ENCODE data around the gene STK39.

Gene STK39

DNA sequence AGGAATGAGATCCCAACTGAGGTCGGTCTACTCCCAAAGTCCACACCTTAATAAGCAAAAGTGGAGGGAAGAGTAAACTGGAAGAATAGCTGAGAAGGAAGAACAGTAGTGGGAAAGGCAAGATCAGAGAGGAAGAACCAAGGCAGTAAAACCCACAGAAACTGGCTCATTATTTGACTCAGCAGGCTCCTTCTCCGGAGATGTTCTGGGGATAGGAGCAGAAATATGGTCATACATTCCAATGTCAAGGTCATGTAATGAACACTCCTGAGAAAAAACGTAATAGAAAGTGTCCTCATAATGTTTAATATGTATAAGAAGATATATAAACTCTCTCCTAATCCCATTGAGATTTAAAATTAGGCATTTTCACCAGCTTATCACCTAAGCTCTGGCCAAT lies 39.5 kb downstream of the STK39 start:
- no peak for DNase-seq

DNA sequence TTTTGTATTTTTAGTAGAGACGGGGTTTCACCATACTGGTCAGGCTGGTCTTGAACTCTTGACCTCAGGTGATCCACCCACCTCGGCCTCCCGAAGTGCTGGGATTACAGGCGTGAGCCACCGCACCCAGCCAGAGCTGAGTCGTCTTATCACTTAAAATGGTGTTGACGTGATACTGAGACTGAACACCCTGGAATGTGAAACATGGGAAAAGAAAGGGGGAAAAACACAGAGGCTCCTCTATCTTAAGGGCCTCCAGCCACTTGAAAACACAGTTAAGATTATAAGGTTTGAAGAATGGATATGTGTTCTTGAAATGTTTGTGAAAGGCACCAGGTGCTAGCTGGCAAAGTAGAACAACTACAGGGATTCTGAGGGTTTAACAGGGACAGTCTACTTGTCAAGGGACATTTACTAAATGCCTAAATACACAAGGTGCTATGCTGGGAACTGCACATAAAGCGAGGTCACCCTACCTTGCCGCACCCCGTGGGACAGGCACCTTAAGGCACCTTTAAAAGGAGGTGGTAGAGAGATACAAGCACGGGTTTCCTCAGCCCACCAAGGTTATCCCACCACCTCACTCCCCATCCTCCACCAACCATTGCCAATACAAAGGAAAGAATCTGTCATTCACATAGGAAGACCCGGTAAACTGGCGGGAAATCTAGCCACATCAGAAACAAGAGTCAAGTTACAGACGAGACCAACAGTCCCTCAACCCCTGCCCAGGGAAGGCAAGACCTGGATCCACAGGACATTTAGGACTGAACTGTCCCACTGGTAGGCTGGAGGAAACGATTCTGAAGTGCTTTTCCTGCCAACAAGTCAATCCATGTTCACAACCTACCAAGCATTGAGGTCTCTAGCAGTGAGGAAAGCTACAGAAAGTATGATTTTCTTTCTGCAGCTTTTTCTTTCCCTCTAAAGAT lies 43.4 kb downstream of the STK39 start:
- no peak for DNase-seq

DNA sequence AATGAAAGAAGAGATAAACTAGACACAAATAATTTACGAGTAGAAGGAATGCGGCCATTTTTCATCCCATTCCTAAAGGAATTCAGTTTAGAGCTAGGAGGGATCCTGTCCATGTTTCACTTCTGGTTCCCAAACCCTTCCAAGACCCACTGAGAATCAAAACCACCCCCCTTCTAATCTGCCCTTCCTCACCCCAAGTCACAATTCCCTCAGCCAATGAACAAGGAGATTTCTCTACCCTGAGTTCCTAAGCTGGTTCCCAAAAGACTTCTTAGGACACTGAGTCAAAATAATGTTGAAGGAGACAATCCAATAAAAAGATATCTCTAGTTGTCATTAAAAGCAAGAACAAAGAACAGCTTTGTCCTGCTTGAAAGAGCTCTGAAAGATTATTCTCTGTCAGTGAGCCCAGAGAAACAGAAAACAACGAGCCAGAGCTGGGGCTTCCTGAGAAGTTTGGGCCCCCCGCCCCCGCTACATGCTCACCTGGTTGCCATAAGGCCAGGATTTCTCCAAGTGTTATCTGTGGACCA lies 45.7 kb downstream of the STK39 start:
- no peak for DNase-seq

DNA sequence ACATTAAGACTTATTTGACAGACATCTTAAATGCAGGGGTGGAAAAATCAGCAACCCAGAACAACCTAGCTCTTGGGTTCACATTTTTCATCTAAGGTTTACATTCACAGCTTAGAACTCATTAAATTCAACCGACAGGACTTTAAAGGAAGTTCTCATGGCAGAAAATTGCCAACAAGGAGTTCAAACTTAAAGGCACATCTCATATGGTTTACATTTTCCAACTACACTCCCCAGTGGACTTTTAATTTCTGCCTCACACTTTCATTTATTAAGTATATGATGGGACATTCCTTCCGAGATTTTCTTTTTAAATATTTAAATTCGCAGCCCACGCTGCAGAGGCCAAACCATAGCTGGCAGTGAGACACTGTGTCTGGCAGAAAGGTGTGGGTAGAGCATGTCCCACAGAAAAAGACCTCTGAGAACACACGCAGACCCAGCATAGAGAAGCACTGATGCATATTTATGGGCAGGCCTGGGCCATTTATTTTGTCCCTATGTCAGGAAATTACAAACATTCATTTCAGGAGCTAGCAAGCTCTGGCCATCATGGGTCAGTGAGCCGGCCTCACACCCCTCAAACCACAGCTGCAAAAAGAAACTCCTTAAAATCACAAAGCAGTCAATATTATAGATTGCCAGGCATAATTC lies 46.3 kb downstream of the STK39 start:
- no peak for DNase-seq

DNA sequence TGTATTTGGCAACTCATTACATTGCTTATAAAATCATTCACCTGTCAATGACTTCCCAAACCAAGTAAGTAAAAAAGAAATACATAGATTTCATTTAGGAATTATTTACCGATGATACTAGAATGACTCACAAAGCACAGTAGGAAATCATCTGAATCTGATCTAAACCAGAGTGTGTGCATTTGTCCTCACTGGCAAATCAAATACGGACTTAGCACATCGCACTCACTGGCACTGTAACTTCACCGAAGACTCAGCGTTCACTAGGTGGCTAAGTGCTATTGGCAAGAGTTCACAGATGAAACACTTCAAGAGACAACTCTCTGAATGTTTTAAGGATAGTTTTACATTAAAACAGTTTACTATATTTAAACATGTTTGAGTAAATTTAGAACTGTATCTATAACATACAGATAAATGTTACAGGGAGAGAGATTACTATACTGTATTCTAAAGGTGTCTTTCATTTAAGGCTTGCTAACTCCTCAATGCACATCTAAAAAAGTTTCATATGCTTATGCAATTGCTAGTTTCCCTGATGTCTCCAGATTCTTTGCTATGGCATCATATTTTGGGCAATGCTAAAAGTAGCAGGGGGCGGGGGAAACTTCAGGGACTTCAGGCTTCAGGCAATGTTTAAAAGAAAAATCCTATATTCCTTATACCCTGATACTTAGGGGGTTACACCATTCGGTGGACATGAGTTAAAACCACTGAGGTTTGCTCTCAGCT lies 48.8 kb downstream of the STK39 start:
- DNase-seq = no peak

DNA sequence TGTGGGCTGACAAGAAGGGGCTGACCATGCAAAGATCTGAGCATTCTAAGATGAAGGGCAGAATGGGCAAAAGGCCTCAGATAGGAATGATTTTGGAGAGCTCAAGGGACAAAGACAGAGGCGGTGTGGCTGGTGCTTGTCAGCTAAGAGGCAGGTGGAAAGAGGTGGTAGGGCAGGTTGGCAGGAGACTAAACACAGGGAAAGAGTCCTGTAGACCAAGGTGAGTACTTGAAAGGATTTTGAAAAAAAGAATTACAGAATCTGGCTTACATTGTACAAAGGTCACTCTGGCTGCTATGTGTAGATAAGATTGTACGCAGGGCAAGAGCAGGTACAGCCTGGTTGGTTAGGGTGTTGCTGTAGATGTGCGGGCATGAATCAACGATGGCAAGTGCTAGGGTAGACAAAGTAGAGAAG lies 50.6 kb downstream of the STK39 start:
- DNase-seq = no peak

DNA sequence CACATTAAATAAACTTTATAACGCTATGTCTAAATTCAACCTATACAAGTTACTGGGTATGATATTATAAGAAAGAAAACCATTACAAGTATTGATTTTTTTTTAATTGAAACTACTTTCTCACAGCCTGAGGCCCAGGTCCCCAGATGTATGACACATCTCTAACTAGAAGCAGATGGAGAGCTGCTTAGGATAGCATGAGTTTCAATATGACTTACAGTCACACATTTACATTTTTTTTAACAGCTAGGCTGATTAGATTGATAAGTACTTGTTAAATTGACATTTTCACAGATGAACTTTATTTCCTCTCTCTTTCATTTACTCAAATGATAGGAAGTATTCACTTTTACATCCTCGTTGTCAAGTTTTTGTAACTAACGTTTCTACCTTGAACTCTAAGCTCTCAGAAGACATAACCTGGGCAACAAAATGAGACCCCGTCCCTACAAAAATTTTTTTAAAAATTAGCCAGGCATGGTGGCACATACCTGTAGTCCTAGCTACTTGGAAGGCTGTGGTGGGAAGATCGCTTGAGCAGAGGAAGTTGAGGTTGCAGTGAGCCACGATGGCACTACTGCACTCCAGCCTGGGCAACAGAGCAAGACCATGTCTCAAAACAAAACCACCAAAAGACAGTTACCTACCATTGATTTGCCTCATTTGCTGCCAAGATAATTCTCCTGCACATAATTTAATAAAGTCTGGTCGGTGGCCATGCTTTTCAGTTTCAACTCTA lies 52.4 kb downstream of the STK39 start:
- DNase-seq = no peak

DNA sequence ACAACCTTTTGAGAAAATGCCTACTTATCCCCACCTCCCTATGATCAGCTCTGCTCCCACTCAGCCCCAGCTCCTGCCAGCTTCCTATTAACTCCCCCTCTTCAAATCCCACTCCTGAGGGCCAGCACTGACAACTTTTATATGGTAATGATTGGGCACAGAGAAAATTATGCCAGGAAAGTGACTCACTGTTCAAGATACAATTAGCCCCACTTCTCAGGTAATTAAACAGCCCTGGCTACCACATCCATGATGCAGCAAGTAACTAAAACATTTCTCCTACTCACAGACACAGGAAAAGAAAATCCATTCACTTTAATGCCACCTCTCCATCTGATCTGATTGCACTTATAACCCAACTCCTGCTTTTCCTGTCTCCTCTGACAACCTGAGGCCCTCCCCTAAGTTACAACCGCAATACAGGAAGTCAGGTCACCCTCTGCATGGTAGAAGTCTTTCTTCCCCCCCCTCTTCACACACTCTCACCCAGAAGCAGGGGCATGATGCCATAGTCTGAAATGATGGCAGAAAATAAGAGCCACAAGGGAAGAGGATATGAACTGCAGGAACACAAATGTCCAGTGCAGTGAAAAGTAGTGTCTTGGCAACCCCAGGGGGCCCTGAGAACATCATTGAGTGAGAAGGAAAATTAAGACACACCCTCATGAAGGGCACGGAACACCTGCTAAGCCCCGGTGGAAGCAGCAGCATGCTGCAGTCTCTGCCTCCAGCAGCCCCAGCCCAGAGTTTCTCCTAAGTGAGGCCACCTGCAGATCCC lies 54.4 kb downstream of the STK39 start:
- DNase-seq = peak; percentile 35

DNA sequence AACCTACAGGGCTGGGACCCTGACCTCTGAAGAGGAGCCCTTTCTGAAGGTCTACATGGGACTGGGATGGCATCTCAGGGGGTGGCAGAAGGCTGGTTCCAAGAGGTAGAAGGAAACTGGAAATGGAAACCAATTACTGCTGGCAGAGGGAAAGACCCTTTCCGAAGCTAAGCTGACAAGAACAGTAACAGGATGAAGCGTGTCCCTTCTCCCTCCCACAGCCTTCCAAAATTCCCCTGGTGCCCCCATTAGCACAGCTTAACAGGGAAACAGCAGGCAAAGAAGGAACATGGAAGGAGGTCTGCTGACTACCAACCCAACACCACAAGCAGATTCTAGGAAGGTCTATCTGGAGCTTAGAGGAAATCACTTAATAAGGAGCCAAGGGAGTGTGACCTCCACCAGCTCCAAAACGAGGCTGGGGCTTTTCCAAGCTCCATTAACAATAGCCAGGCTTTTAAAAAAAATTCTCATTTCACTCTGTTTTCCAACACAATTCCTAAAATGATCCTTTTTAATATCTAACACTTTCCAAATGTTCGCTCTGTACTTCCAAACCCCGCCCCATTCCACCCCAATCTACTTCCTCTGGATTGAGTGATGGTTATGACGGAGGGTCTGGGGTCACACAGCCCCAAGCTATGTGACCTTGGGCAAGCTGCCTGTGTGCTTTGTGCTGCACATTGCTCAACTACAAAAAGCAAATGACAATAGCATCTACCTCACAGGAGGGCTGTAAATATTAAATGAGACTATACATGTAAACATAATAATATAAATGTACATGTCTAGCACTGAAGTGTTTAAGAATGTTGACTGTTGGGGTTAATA lies 55.2 kb downstream of the STK39 start:
- DNase-seq = no peak

DNA sequence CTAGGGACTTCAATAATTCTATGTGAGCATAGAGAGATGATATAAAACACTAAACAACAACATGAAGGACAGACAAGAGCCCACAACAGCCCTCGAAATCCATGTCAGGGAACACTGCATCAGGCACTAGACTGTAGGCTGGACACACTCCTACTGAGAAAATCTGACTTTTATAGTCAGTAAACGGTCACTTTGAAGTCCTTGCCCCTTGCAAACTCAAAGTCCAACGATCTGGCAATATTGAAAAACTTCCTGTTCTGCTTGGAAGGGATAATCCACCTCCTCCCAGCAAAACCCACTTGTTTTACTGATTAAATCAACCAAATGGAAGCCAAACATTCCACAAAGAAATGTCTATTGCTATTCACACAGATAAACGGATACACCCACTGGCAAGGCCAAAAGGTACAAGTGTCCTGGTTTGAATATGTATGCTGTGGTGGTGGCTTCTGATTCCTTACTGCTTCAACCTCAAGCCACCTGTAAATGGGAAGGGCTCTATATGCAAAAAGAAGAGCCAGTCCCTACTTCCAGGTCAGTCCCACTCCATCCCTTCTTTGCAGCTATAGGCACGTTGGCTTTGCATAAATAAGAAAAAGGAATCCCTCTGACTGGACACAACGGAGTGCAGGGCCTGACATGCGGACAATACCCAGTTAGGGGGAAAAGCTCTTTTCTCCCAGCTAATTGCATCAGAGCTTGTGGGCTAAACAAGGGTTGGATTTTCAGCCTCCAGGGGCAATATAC lies 56.6 kb downstream of the STK39 start:
- no peak for DNase-seq

DNA sequence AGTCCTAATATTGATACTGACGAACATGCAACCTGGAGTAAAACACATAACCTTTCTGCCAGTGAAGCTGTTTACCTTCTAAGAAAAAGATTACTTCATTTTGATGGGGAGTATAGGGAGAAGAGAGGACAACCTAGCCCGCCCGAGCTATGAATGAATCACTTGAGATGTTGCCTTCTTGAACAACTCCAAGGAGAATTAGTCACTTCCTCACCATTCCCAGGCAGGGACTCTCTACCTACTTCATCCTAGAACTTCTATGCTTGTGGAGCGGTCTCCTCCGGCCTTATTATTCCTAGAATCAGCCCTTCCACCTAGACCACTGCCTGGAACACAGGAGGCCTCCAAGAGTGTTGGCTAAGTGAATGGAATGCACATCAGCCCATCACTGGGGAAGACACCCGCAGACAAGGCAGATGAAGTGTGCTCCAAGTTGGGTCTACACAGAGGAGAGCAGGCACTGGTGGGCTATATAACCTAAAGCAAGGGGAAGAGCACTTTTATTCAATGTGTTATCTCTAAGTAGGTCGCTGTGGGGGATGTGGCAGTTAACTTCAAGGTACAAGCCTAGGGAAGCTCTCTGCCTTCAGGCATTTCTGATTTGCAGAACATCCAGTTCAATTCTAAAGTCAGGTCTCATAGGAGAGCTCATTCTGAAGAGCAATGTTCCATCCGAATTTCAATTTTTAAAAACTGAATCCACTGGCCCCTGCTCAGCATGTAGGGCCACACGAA lies 57.4 kb downstream of the STK39 start:
- DNase-seq = peak; percentile 78

DNA sequence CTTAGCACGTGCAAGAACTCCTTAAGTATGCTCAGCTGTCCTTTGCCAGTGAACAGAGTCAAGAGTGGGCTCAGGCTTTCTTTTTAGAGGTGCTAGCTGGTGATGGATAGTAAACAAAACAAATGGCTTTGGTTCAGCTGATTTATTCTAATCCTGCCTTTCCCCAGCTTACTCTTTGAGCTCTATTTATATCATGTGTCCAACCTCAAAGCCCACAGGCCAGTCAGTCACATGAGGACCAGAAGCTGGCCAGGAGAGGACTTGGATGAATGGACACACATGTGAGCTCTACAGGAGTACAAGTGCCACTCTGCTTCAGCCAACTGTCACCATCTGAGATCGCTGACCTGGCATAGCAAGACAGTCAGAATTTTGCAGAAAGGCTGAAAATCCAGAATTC lies 59.4 kb downstream of the STK39 start:
- no peak for DNase-seq

DNA sequence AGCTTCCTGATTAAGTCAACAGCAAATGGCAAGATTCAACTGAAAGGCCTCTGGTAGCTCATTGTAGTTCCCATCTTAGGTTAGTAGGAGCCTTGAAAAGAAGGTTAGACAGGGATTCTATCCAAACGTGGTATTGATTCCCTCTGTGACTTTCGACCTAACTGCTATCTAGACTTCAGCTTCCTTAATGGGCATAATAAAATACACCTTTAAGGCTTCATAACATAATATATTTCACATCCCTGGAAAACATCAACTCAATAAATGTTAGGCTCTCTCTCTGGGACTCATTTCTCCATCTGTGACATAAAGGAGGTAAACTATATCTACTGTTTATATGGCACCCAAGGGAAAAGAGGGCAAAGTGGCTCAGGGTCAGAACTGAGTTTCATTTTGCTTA lies 60.9 kb downstream of the STK39 start:
- DNase-seq = no peak

DNA sequence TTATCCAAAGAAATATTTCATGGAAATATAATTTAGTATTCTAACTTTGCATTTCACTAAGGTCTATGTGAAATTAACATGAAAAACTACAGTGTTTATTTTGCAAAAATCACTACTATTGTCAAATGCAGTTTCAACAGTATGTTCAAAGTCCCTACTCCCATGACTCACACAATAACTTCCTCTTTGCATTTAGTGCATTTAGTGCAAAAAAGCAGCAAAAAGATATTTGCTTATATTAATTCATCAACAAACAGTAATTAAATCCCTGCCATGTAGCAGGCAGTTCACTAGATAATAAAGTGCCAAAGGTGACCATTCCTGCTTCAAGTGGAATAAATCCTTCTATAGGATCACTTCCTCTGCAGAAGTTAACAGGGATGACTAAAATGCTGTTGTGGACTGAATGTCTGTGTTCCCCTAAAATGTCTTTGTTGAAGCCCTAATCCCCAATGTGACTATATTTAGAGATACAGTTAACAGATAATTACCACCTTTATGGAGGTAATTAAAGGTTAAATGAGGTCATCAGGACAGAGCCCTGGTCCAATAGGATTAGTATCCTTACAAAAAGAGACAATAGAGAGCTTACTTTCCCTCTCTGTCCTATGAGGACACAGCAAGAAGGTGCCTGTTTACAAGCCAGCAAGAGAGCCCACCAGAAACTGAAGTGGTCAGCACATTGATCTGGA lies 61.7 kb downstream of the STK39 start:
- DNase-seq = no peak

DNA sequence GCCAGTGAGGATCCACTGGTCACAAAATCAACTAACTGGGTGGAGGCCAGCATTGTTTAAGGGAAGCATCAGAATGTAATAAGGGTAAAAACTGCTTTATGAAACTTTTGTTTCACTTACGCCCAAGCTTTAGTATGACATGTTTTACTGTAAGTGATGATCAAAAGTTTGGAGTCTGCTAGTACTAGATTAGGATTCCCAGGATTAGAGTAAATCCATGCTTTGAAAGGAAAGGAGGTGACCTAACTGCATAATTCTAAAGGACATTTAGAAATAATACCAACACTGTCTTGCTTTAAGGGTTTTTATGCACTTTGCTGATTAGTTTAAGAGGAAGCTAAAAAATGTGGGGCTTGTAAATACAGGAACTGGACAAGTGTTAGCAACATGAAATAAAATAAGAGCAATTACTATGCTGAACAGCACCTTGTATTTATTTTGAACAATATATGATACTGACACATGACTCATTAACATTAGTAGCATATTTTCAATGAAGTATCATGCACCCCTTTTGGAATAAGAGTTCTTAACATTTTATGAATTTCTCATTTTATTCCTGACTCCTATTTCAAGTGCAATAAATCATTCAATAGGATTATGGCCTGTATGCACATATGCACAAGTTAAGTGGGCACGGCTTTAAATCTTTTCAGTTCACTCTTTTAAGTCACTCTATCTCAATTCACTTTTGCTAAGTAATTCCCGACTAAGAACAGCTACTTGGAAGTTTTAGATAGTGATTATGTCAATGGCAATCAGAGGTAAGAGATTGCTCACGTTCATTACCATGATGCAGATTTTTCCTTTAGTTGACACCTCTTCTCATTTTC lies 62.5 kb downstream of the STK39 start:
- no peak for DNase-seq

DNA sequence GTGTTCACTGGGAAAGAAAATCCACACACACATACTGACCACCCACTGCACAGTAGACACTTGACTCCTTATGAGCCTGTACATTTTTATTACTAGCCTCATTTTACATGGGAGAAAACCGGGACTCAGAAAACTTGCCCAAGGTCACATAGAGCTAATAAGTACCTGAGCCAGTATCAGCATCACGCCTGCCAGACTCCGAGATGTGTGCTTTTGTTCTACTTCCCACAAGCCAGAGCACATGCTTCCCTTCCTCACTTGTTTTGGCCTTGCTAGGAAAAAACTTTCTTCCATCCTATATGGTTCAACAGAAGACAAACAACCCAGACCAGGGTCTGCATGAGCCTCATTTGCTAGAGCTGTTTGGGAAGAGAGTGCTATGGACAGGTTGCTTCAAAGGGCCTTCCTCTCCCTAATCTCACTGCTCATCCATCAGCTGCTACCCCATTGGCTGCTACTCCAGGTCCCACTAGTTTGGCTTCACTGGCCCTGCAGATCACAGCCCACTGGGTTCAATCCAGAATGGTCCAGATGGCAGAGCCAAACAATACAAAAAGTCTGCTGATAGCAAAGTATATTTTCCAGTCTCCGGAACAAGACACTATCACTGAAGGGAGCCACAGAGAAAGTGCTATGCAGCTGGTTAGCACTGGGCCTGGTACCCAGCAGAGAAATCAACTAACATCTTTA lies 63.9 kb downstream of the STK39 start:
- no peak for DNase-seq

DNA sequence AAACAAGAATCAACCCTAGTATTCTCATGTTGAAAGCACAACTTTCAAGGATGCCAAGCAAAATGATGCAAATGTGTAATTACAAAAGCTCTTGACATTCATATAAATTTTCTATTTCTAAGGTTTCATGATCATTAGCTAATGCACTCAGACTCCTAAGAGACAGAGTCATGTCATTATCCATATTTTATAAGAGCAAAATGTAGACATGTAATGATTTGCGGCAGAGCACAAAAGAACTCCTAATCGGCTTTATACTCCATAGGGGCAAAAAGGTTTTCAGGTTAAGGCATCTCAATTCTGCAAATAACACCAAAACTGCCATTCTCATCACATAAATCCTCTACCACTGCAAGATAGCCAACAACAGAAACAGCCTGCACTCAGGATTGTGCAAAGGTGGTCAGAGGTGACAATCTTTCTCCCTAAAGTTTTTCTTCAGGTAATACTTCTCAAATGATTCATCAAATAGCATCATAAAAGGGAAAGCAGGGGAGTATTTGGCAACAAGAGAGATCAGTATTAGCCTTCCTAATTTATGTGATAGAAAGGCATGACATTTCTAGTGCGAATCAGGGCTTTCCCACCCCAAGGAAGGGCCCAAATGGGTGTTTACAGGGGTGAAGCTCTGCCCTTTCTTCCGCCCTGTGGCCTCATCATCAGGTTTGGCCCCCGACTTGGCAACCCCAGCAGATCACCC lies 64.7 kb downstream of the STK39 start:
- DNase-seq = peak; percentile 13

All from NCI-H226 (cell line).